HepG2 (cell line): ENCODE results near the gene MYL2. TPM values are rescaled to one million over a fixed set of nuclear protein-coding genes. Genes with fewer than 3 reads are reported as not detected.

Experiments
- ATF7 ChIP-seq, 2 experiments: fragments of 450-650 bp in 1 of 2; sonication (generic) in 1 of 2; formaldehyde crosslinking in 1 of 2; IDR thresholded peaks; 2 replicates each; pipeline versions ENCODE4 v1.4.0 to v1.6.1; 2016 to 2020; ENCODE audit warnings: antibody characterized with exemption in 1 of 2, mild to moderate bottlenecking in 1 of 2, missing genetic modification reagents in 1 of 2
- CBX1 ChIP-seq: IDR thresholded peaks from one replicate; pipeline ENCODE4 v1.6.1; 2016; ENCODE audit warnings: antibody characterized with exemption, low read depth
- CREB1 ChIP-seq, 2 experiments: fragments of 450-650 bp in 1 of 2; IDR thresholded peaks; 2 replicates each; pipeline ENCODE4 v1.6.1; 2016 to 2017; ENCODE audit warnings: control low read depth in 1 of 2, mild to moderate bottlenecking in 1 of 2, missing compliant biosample characterization in 1 of 2, missing genetic modification characterization in 1 of 2
- CTCF ChIP-seq: sonication (generic); formaldehyde crosslinking; IDR thresholded peaks from 2 replicates; pipeline ENCODE4 v1.5.0; 2020; ENCODE audit warnings: mild to moderate bottlenecking, missing genetic modification reagents, moderate library complexity
- GZF1 ChIP-seq: sonication (generic); formaldehyde crosslinking; IDR thresholded peaks from 2 replicates; pipeline ENCODE4 v1.5.1; 2020; ENCODE audit warnings: mild to moderate bottlenecking, missing genetic modification reagents
- HMG20A ChIP-seq: IDR thresholded peaks from 2 replicates; pipeline ENCODE4 v1.6.1; 2016; ENCODE audit warnings: borderline replicate concordance
- HNRNPUL1 ChIP-seq: fragments of 200-400 bp; formaldehyde crosslinking; IDR thresholded peaks from 2 replicates; pipeline ENCODE4 v1.6.1; 2017; ENCODE audit warnings: low read depth, mild to moderate bottlenecking, low read length, moderate library complexity
- KDM2A ChIP-seq: sonication (generic); formaldehyde crosslinking; IDR thresholded peaks from 2 replicates; pipeline ENCODE4 v1.4.0; 2020; ENCODE audit warnings: low read depth, missing genetic modification reagents, borderline replicate concordance
- KDM5A ChIP-seq: fragments of 200-600 bp; sonication (generic); IDR thresholded peaks from 2 replicates; pipeline ENCODE4 v1.7.0; 2018; ENCODE audit warnings: antibody characterized with exemption, mild to moderate bottlenecking, low read length, borderline replicate concordance
- MAFF ChIP-seq: IDR thresholded peaks from 2 replicates; pipeline ENCODE4 v1.6.1; 2011; ENCODE audit warnings: low read depth, low read length, improper control_type of control experiment
- MEIS2 ChIP-seq: sonication (generic); formaldehyde crosslinking; IDR thresholded peaks from 2 replicates; pipeline ENCODE4 v1.9.0; 2021; ENCODE audit warnings: mild to moderate bottlenecking, missing genetic modification reagents
- POGZ ChIP-seq: sonication (generic); formaldehyde crosslinking; IDR thresholded peaks from 2 replicates; pipeline ENCODE4 v1.4.0; 2020; ENCODE audit warnings: mild to moderate bottlenecking, missing genetic modification reagents
- SAP130 ChIP-seq: IDR thresholded peaks from 2 replicates; pipeline ENCODE4 v1.6.1; 2016; ENCODE audit warnings: low read depth
- ZHX1 ChIP-seq: sonication (generic); formaldehyde crosslinking; IDR thresholded peaks from 2 replicates; pipeline ENCODE4 v1.8.1; 2022; ENCODE audit warnings: low read depth, mild to moderate bottlenecking, missing genetic modification reagents
- ZNF335 ChIP-seq: sonication (generic); formaldehyde crosslinking; IDR thresholded peaks from 2 replicates; pipeline ENCODE4 v1.4.0; 2020; ENCODE audit warnings: missing genetic modification reagents
- ZNF556 ChIP-seq: sonication (generic); formaldehyde crosslinking; IDR thresholded peaks from 2 replicates; pipeline ENCODE4 v1.4.0; 2020; ENCODE audit warnings: mild to moderate bottlenecking, missing genetic modification reagents, borderline replicate concordance
- ZNF558 ChIP-seq: sonication (generic); formaldehyde crosslinking; IDR thresholded peaks from 2 replicates; pipeline ENCODE4 v1.9.0; 2022; ENCODE audit warnings: mild to moderate bottlenecking, missing genetic modification reagents, borderline replicate concordance
- ZNF570 ChIP-seq: sonication (generic); formaldehyde crosslinking; IDR thresholded peaks from 2 replicates; pipeline ENCODE4 v1.4.0; 2020; ENCODE audit warnings: mild to moderate bottlenecking, missing genetic modification reagents, borderline replicate concordance
- ZNF574 ChIP-seq: sonication (generic); formaldehyde crosslinking; IDR thresholded peaks from 2 replicates; pipeline ENCODE4 v1.4.0; 2020; ENCODE audit warnings: missing genetic modification reagents
- ZNF607 ChIP-seq: sonication (generic); formaldehyde crosslinking; IDR thresholded peaks from 2 replicates; pipeline ENCODE4 v1.5.1; 2020; ENCODE audit warnings: missing genetic modification reagents, mild to moderate bottlenecking, borderline replicate concordance
- ZNF749 ChIP-seq: sonication (generic); formaldehyde crosslinking; IDR thresholded peaks from 2 replicates; pipeline ENCODE4 v1.8.0; 2022; ENCODE audit warnings: mild to moderate bottlenecking, missing genetic modification reagents, moderate library complexity, borderline replicate concordance
- ZSCAN30 ChIP-seq: sonication (generic); formaldehyde crosslinking; IDR thresholded peaks from 2 replicates; pipeline ENCODE4 v1.5.0; 2020; ENCODE audit warnings: mild to moderate bottlenecking, missing genetic modification reagents
- polyA plus RNA-seq, 8 experiments: library from polyadenylated mRNA; depleted of rRNA in 3 of 8; stranded (reverse) in 7 of 8; unstranded in 1 of 8; fragments of >200 nt; fragmentation: Illumina TruSeq in 4 of 8; extraction: Trizol in 4 of 8; gene quantifications; 2 replicates each; pipeline versions ENCODE4 v1.2.1 to v1.2.3, GENCODE V29; 2011 to 2016; ENCODE audit warnings: low read depth in 4 of 8, missing spikeins in 1 of 8, mixed read lengths in 1 of 8; ENCODE audit not compliant: insufficient read depth in 1 of 8
- total RNA-seq, 5 experiments: library from RNA; depleted of rRNA; stranded (reverse); fragments of >200 nt; fragmentation: Illumina TruSeq; extraction: Trizol; gene quantifications; 2 replicates each; pipeline ENCODE4 v1.2.3, GENCODE V29; 2016; ENCODE audit warnings: low read depth in 1 of 5

MYL2 gene
- total and polyA plus RNA-seq, 2 of the 13 experiments (the other 11 are each of a cell fraction or from before 2014, with no cell fraction given) = not detected

GRCh38 chr12:110937104-110937641, 16.8 kb upstream of the MYL2 start (continued):
- peak; percentile 44 for TF ChIP-seq CBX1
- no peak for TF ChIP-seq MEIS2 (CRISPR knock-in tag)
- TF ChIP-seq CTCF (CRISPR knock-in tag) = peak; percentile 90
- TF ChIP-seq HNRNPUL1 = no peak
- no peak for TF ChIP-seq ATF7 (IDR thresholded peaks at IDR 0.05)
- no peak for TF ChIP-seq ATF7 (CRISPR knock-in tag; IDR thresholded peaks at IDR 0.05)
- no peak for TF ChIP-seq ZNF574 (CRISPR knock-in tag)
- no peak for TF ChIP-seq ZNF558
- no peak for TF ChIP-seq ZNF556 (CRISPR knock-in tag)
- peak; percentile 64; the same call in 1 of the 2 replicates for TF ChIP-seq KDM2A (CRISPR knock-in tag)
- TF ChIP-seq MAFF = no peak
- no peak for TF ChIP-seq POGZ (CRISPR knock-in tag)
- no peak for TF ChIP-seq ZNF607
- no peak for TF ChIP-seq GZF1 (CRISPR knock-in tag)
- no peak for TF ChIP-seq CREB1 (IDR thresholded peaks at IDR 0.05)
- TF ChIP-seq CREB1 (CRISPR knock-in tag; IDR thresholded peaks at IDR 0.05) = no peak
- TF ChIP-seq ZHX1 = no peak
- TF ChIP-seq ZSCAN30 = no peak
- TF ChIP-seq ZNF570 (CRISPR knock-in tag) = no peak
- no peak for TF ChIP-seq ZNF335 (CRISPR knock-in tag)
- no peak for TF ChIP-seq HMG20A (CRISPR knock-in tag)
- no peak for TF ChIP-seq KDM5A
- no peak for TF ChIP-seq ZNF749 (CRISPR knock-in tag)
- no peak for TF ChIP-seq SAP130 (CRISPR knock-in tag)
